HEK293 (cell line): ENCODE measurements around the gene RALY.

ENCODE experiments used
- TCF7L2 ChIP-seq: IDR thresholded peaks from 2 replicates; pipeline ENCODE4 v1.6.1; 2011; ENCODE audit warnings: low read depth, mild to moderate bottlenecking, inconsistent platforms, low read length, moderate library complexity, borderline replicate concordance
- TSHZ1 ChIP-seq: fragments of 450-650 bp; formaldehyde crosslinking; IDR thresholded peaks from 2 replicates; pipeline ENCODE4 v1.5.1; 2016; ENCODE audit warnings: missing biosample characterization, missing genetic modification characterization, borderline replicate concordance
- ZBTB7A ChIP-seq: fragments of 450-650 bp; formaldehyde crosslinking; IDR thresholded peaks from 2 replicates; pipeline ENCODE4 v1.5.1; 2016; ENCODE audit warnings: low read depth, missing biosample characterization, missing genetic modification characterization
- ZEB2 ChIP-seq: fragments of 450-650 bp; formaldehyde crosslinking; IDR thresholded peaks from 2 replicates; pipeline ENCODE4 v1.5.1; 2016; ENCODE audit warnings: missing biosample characterization, missing genetic modification characterization
- ZNF133 ChIP-seq: fragments of 450-650 bp; formaldehyde crosslinking; IDR thresholded peaks from 2 replicates; pipeline ENCODE4 v1.5.1; 2016; ENCODE audit warnings: missing biosample characterization, missing genetic modification characterization
- ZNF138 ChIP-seq: fragments of 450-650 bp; formaldehyde crosslinking; IDR thresholded peaks from 2 replicates; pipeline ENCODE4 v1.5.1; 2016; ENCODE audit warnings: missing biosample characterization, missing genetic modification characterization, borderline replicate concordance
- ZNF311 ChIP-seq: fragments of 450-650 bp; formaldehyde crosslinking; IDR thresholded peaks from 2 replicates; pipeline ENCODE4 v1.5.1; 2017; ENCODE audit warnings: missing biosample characterization, missing genetic modification characterization, borderline replicate concordance
- ZNF366 ChIP-seq: fragments of 450-650 bp; formaldehyde crosslinking; conservative IDR thresholded peaks from 2 replicates; pipeline ENCODE4 v1.5.1; 2016; ENCODE audit warnings: missing biosample characterization, missing genetic modification characterization
- ZNF37A ChIP-seq: fragments of 450-650 bp; IDR thresholded peaks from 2 replicates; pipeline ENCODE4 v1.5.1; 2018; ENCODE audit warnings: missing biosample characterization, missing genetic modification characterization
- ZNF544 ChIP-seq: fragments of 450-650 bp; formaldehyde crosslinking; IDR thresholded peaks from 2 replicates; pipeline ENCODE4 v1.5.0; 2017; ENCODE audit warnings: missing biosample characterization, missing genetic modification characterization
- ZNF558 ChIP-seq: fragments of 450-650 bp; formaldehyde crosslinking; IDR thresholded peaks from 2 replicates; pipeline ENCODE4 v1.5.1; 2016; ENCODE audit warnings: missing biosample characterization, missing genetic modification characterization
- TF ChIP-seq, protein P1 (sequence below): fragments of 450-650 bp; formaldehyde crosslinking; IDR thresholded peaks from 2 replicates; pipeline ENCODE4 v1.5.1; 2016; ENCODE audit warnings: missing biosample characterization, missing genetic modification characterization

GRCh38 chr20:34110745-34111641 lies 117.3 kb downstream of the RALY start:
- TF ChIP-seq ZEB2 (tag by site-specific recombination) = no peak
- TF ChIP-seq TSHZ1 (tag by site-specific recombination) = no peak
- TF ChIP-seq TCF7L2 = no peak
- TF ChIP-seq, protein P1, sequence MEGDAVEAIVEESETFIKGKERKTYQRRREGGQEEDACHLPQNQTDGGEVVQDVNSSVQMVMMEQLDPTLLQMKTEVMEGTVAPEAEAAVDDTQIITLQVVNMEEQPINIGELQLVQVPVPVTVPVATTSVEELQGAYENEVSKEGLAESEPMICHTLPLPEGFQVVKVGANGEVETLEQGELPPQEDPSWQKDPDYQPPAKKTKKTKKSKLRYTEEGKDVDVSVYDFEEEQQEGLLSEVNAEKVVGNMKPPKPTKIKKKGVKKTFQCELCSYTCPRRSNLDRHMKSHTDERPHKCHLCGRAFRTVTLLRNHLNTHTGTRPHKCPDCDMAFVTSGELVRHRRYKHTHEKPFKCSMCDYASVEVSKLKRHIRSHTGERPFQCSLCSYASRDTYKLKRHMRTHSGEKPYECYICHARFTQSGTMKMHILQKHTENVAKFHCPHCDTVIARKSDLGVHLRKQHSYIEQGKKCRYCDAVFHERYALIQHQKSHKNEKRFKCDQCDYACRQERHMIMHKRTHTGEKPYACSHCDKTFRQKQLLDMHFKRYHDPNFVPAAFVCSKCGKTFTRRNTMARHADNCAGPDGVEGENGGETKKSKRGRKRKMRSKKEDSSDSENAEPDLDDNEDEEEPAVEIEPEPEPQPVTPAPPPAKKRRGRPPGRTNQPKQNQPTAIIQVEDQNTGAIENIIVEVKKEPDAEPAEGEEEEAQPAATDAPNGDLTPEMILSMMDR (tag by site-specific recombination) = 0 out of 2 replicates have a peak, but pooled peaks have one; percentile 1
- no peak for TF ChIP-seq ZNF558 (tag by site-specific recombination)
- TF ChIP-seq ZNF138 (tag by site-specific recombination) = no peak
- TF ChIP-seq ZNF311 (tag by site-specific recombination) = no peak
- no peak for TF ChIP-seq ZNF544 (tag by site-specific recombination)
- TF ChIP-seq ZBTB7A (tag by site-specific recombination) = no peak
- TF ChIP-seq ZNF366 (tag by site-specific recombination) = no peak
- no peak for TF ChIP-seq ZNF133 (tag by site-specific recombination)
- TF ChIP-seq ZNF37A (tag by site-specific recombination) = no peak
